ENCODE data around the gene CHD6. TPM values are rescaled to one million over a fixed set of nuclear protein-coding genes. Genes with fewer than 3 reads are reported as not detected.

Gene CHD6
- total and polyA plus RNA-seq, 2 experiments from 2014 or later = 12.6 to 24.9 TPM

DNA sequence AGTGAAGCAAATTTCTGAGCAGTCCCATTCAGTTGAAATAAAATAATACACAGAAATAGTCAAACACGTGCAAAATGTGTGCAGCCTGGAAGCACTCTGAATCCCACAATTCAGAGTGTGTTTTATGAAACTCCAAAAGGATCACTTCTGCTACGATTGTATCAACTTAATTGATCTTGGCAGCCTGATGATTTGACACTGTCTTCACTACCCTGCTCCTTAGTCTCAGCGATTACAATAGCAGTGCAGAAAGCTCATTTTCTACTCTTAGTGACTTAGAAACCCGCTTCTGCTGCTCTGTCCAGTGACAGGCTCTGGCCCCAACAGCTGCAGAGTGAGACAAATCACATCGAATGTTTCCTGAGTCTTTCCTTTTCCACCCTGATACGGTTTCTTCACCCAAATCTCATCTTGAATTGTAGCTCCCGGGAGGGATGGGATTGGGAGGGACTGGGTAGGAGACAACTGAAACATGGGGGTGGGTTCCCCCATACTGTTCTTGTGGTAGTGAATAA is 235.3 kb downstream of the CHD6 start:
- no peaks in the 10 kb centered on the region for H3K36me3 ChIP-seq (ENCODE audit: low read depth)
- no peak for DNase-seq
- H3K9me3 ChIP-seq (ENCODE audit: low read depth) = no peaks in the 10 kb centered on the region
- WGBS, 2 experiments (ENCODE audit: low coverage in 1 of 2, low lambda C conversion rate in 2 of 2, missing lambda C conversion rate in 2 of 2) = 32 to 40% methylated on average over 7 of the region's 7 CpGs
- no peak overlapping the region for H3K27ac ChIP-seq
- no peaks in the 10 kb centered on the region for H3K79me2 ChIP-seq (ENCODE audit: insufficient read depth)
- H3F3A ChIP-seq (ENCODE audit: insufficient read depth) = no peaks in the 10 kb centered on the region
- no peak overlapping the region for H2AFZ ChIP-seq
- no peak overlapping the region for H3K4me3 ChIP-seq
- no peak overlapping the region for H3K9ac ChIP-seq
- no peaks in the 10 kb centered on the region for H3K9me2 ChIP-seq (ENCODE audit: insufficient read depth)
- TF ChIP-seq EZH2phosphoT487 (IDR thresholded peaks at IDR 0.05; ENCODE audit: insufficient read depth, low read depth) (no peak), EZH2 (IDR thresholded peaks at IDR 0.05; ENCODE audit: insufficient read depth, poor library complexity, severe bottlenecking) (no peak)
- peaks cover 31% of the 10 kb centered on the region for H3K27me3 ChIP-seq (replicated peaks; ENCODE audit: insufficient read depth)
- H3K4me2 ChIP-seq (ENCODE audit: unreplicated experiment) = no peak overlapping the region
- in situ Hi-C loops (cut with MboI) = no loop called here
- H4K20me1 ChIP-seq (ENCODE audit: insufficient read depth) = no peaks in the 10 kb centered on the region
- H3K4me1 ChIP-seq (ENCODE audit: insufficient read depth) = no peaks in the 10 kb centered on the region

DNA sequence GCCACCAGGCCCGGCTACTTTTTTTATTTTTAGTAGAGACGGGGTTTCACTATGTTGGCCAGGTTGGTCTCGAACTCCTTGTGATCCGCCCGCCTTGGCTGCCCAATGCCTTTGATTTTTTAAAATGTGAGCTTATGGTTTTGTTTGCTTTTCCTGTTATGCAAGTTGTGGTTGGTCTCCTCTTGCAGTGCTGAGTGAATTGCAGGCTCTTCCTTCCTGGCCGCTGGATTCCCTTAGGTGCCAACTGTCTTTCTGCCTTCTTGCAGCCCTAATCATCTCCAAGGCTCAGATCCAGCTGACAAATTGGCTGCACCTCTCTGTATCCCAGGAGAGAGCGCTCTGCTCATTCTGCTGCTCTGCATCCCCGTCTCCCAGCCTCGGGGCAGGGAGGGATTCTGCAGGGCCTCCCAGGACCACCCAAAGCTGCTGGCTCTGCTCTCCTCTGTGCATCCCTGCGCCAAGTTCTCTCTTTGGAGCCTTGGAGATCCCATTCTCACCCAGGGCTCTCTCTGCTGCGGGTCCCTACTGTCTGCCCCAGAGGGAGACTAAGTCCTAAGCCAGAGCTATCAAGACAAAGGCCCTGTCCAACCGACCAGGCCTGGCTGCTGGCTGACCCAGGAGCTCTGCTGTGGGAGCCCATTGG is 237.5 kb downstream of the CHD6 start:
- Histone ChIP-seq H4K20me1 (ENCODE audit: insufficient read depth) (no peaks in the 10 kb centered on the region), H3K36me3 (ENCODE audit: low read depth) (no peaks in the 10 kb centered on the region), H3K79me2 (ENCODE audit: insufficient read depth) (no peaks in the 10 kb centered on the region), H3K4me3 (no peak overlapping the region), H3K27me3 (replicated peaks; ENCODE audit: insufficient read depth) (peaks cover 35% of the 10 kb centered on the region), H3K4me2 (ENCODE audit: unreplicated experiment) (no peak overlapping the region), H2AFZ (no peak overlapping the region), H3K4me1 (ENCODE audit: insufficient read depth) (no peaks in the 10 kb centered on the region), H3K9me3 (ENCODE audit: low read depth) (no peaks in the 10 kb centered on the region), H3K9me2 (ENCODE audit: insufficient read depth) (no peaks in the 10 kb centered on the region), H3F3A (ENCODE audit: insufficient read depth) (no peaks in the 10 kb centered on the region), H3K9ac (no peak overlapping the region), H3K27ac (no peak overlapping the region)
- no peak for TF ChIP-seq EZH2 (IDR thresholded peaks at IDR 0.05; ENCODE audit: insufficient read depth, poor library complexity, severe bottlenecking)
- no peak for TF ChIP-seq EZH2phosphoT487 (IDR thresholded peaks at IDR 0.05; ENCODE audit: insufficient read depth, low read depth)
- peak; percentile 19 for DNase-seq
- in situ Hi-C loops (cut with MboI) = no loop called here
- 15 to 17% methylated on average over 12 of the region's 12 CpGs for WGBS, 2 experiments (ENCODE audit: low coverage in 1 of 2, low lambda C conversion rate in 2 of 2, missing lambda C conversion rate in 2 of 2)

- no peaks in the 10 kb centered on the region for H3K9me3 ChIP-seq (ENCODE audit: low read depth)
- in situ Hi-C loops (cut with MboI) = no loop called here
- WGBS, 2 experiments (ENCODE audit: low coverage in 1 of 2, low lambda C conversion rate in 2 of 2, missing lambda C conversion rate in 2 of 2) = 70 to 76% methylated on average over 2 of the region's 2 CpGs
- H4K20me1 ChIP-seq (ENCODE audit: insufficient read depth) = no peaks in the 10 kb centered on the region
- H3K4me2 ChIP-seq (ENCODE audit: unreplicated experiment) = no peak overlapping the region
- H3K36me3 ChIP-seq (ENCODE audit: low read depth) = no peaks in the 10 kb centered on the region
- H3K4me3 ChIP-seq = no peak overlapping the region
- H3K79me2 ChIP-seq (ENCODE audit: insufficient read depth) = no peaks in the 10 kb centered on the region
- peaks cover 35% of the 10 kb centered on the region for H3K27me3 ChIP-seq (replicated peaks; ENCODE audit: insufficient read depth)
- no peaks in the 10 kb centered on the region for H3K9me2 ChIP-seq (ENCODE audit: insufficient read depth)
- TF ChIP-seq EZH2phosphoT487 (IDR thresholded peaks at IDR 0.05; ENCODE audit: insufficient read depth, low read depth) (no peak), EZH2 (IDR thresholded peaks at IDR 0.05; ENCODE audit: insufficient read depth, poor library complexity, severe bottlenecking) (no peak)
- H3F3A ChIP-seq (ENCODE audit: insufficient read depth) = no peaks in the 10 kb centered on the region
- DNase-seq = no peak
- H3K9ac ChIP-seq = no peak overlapping the region
- H3K4me1 ChIP-seq (ENCODE audit: insufficient read depth) = no peaks in the 10 kb centered on the region
- H2AFZ ChIP-seq = no peak overlapping the region
- no peak overlapping the region for H3K27ac ChIP-seq
Measured at GRCh38 chr20:41379551-41379950, 238.6 kb downstream of the CHD6 start.

DNA sequence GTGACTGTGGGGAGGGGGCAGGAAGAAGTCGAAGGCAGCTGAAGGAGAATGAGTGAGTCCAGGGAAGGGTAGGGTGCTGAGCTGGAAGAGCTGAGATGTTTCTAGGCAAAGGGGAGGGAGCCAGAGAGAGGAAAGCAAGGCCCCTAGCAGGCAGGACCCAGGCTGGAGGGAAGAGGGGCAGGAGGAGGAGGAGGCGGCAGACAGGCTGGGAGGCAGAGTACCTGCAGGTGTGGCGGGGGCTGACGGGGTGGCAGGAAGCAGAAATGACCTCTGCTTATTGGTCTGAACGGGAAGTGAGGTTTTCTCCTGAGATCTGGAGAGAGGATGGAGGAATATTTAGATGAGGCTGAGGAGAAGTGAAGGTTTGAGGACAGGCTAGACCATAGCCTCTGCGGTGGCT is 240.9 kb downstream of the CHD6 start:
- in situ Hi-C loops (cut with MboI) = no loop called here

More for the DNA sequence above, 240.9 kb downstream of the CHD6 start:
- Histone ChIP-seq H3K9me2 (ENCODE audit: insufficient read depth) (no peaks in the 10 kb centered on the region), H3F3A (ENCODE audit: insufficient read depth) (no peaks in the 10 kb centered on the region), H3K36me3 (ENCODE audit: low read depth) (no peaks in the 10 kb centered on the region), H3K79me2 (ENCODE audit: insufficient read depth) (no peaks in the 10 kb centered on the region), H3K27ac (no peak overlapping the region), H2AFZ (no peak overlapping the region), H3K27me3 (replicated peaks; ENCODE audit: insufficient read depth) (peaks cover 39% of the 10 kb centered on the region), H3K4me3 (no peak overlapping the region), H3K4me2 (ENCODE audit: unreplicated experiment) (no peak overlapping the region), H3K9ac (no peak overlapping the region), H3K4me1 (ENCODE audit: insufficient read depth) (no peaks in the 10 kb centered on the region), H4K20me1 (ENCODE audit: insufficient read depth) (no peaks in the 10 kb centered on the region), H3K9me3 (ENCODE audit: low read depth) (no peaks in the 10 kb centered on the region)
- no peak for DNase-seq
- WGBS, 2 experiments (ENCODE audit: low coverage in 1 of 2, low lambda C conversion rate in 2 of 2, missing lambda C conversion rate in 2 of 2) = 61 to 66% methylated on average over 6 of the region's 6 CpGs
- TF ChIP-seq EZH2phosphoT487 (IDR thresholded peaks at IDR 0.05; ENCODE audit: insufficient read depth, low read depth) (no peak), EZH2 (IDR thresholded peaks at IDR 0.05; ENCODE audit: insufficient read depth, poor library complexity, severe bottlenecking) (no peak)
